GM12864 (cell line): ENCODE measurements around the gene CHCHD3.

Source experiments
- DNase-seq: peaks from one replicate; pipeline ENCODE4 v3.0.0-alpha.2; 2011; ENCODE audit warnings: low read depth
- H3K4me3 ChIP-seq: 2 replicates; pipeline ENCODE4 v1.5.1; 2011; ENCODE audit warnings: mild to moderate bottlenecking, low read depth, low read length, control low read depth
- TF ChIP-seq, protein P1 (sequence below): IDR thresholded peaks from 2 replicates; pipeline ENCODE4 v1.5.1; 2011; ENCODE audit warnings: low read depth, mild to moderate bottlenecking, moderate library complexity, low read length, control low read depth, inconsistent platforms; ENCODE audit errors: missing control alignments

The CHCHD3 gene

DNA sequence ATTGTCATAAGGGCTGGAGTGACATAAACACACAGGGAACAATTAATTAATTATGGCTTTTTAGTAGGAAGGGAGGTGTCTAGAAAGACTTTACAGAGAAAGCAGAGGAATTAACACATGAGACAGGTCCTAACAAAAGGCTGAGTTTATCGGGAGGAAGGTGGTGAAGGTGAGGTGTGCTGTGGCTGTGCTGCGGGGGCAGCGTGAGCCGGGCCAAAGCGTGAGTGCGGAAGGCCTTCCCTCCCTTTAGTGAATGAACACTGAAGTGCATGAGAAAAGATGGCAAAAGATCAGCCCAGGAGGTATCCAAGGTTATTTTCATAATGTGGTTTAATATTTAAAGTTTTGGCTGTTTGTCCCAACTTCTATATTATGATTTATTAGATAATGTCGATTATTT is 262.2 kb downstream of the CHCHD3 start:
- no peak for DNase-seq
- TF ChIP-seq, protein P1, sequence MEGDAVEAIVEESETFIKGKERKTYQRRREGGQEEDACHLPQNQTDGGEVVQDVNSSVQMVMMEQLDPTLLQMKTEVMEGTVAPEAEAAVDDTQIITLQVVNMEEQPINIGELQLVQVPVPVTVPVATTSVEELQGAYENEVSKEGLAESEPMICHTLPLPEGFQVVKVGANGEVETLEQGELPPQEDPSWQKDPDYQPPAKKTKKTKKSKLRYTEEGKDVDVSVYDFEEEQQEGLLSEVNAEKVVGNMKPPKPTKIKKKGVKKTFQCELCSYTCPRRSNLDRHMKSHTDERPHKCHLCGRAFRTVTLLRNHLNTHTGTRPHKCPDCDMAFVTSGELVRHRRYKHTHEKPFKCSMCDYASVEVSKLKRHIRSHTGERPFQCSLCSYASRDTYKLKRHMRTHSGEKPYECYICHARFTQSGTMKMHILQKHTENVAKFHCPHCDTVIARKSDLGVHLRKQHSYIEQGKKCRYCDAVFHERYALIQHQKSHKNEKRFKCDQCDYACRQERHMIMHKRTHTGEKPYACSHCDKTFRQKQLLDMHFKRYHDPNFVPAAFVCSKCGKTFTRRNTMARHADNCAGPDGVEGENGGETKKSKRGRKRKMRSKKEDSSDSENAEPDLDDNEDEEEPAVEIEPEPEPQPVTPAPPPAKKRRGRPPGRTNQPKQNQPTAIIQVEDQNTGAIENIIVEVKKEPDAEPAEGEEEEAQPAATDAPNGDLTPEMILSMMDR: no peak
- no peak overlapping the region for H3K4me3 ChIP-seq

DNA sequence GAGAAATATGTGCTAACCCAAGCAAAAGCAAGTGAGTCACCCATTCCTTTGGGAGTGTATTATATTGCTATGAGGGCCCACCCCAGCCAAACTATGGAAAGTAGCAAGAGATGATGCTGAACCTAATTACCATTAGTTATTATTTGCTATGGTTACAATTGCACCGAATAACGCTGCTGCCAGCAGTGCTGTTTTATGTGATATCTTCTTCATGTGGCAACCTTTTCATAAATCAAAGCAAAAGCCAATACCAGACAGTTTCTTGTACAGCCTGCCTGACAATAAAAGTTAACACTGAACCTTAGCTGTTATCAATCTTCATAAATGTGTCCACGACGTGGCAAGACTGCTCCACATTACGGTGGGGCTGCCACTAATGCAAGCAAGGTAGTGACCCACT is 263.9 kb downstream of the CHCHD3 start:
- H3K4me3 ChIP-seq: no peak overlapping the region
- DNase-seq: no peak
- TF ChIP-seq, protein P1: no peak

DNA sequence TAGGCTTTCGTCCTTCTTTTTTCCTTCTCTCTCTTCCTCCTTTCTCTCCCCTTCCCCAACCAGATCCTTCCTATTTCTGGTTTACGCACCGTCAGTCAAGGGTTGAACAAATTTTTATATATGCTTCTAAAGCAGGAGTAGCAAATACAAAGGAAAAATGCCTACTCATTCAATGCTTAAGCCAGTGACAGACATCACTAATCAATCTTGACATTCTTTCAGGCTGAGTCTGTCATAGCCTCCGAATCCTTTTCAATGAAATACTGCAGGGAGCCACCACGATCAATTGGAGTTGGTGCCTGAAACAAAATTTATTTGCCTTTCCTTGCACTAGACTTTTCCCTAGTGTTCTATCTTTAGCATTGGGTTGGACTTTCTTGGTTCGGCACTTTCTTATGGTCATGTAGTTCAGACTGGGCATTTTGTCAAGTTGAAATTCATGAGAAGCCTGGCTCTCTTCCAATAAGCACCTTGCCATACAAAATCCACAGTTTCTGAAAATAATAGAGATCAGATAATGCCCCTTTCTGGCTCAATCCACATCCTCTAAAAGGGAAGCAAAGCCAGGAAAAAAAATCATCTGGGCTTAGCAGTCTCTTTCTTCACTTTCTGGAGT is 266.1 kb downstream of the CHCHD3 start:
- H3K4me3 ChIP-seq: no peak overlapping the region
- TF ChIP-seq, protein P1: no peak
- DNase-seq: no peak

DNA sequence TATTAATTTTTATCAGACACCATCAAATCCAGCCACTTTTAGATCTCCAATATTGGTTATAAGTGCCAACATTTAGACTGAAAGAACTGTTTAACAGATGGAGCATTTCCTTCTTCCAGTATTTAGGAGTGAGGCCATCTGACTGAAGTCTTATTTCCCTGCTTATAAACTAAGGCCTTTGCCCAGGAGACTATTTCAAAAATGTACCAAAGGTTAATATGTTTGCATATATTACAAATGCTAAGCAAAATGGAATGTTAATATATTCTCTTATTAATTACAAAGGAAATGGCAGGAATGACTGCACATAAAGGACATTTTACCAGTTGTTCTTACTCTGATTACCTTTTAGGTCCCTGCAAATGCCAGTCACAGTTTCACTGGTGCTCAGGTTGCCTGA is 266.8 kb downstream of the CHCHD3 start:
- TF ChIP-seq, protein P1: no peak
- DNase-seq: no peak
- no peak overlapping the region for H3K4me3 ChIP-seq

DNA sequence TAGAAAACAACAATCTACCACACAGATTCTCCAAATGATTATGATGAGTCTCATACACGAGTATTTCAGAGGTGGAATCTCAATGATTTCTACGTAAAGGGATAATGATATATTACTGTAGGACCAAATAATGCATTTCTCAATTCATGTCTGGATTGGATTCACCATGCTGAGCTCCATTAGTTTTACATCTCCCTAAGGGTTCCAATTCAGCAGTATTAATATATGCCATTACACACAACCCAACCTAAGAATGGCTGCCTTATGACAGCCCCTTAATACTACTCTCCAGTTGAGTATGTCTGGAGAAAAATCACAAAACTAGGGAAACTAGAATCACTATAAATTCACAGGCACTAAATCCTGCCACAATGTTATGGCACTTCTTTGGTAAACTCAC is 271.3 kb downstream of the CHCHD3 start:
- TF ChIP-seq, protein P1: no peak
- no peak for DNase-seq
- no peak overlapping the region for H3K4me3 ChIP-seq

DNA sequence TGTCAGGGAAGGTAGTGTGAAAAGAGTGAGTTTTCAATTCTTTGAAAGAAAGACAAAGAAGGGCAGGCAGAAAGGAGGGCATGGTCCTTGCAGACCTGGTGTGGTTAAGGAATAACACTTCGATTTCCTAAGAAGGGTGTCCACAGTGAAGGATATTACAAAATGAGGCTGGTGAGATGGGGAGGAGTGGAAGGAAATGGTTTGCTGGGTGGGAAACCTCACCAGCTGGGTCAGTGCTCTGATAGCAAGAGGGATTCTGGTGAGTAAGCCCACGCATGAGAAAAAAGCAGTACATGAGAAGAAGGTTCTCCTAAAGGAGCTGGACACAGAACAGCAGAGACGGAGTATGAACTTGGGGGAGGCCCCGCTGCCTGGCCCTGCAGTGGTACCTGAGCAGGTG is 275.1 kb downstream of the CHCHD3 start:
- TF ChIP-seq, protein P1: no peak

DNA sequence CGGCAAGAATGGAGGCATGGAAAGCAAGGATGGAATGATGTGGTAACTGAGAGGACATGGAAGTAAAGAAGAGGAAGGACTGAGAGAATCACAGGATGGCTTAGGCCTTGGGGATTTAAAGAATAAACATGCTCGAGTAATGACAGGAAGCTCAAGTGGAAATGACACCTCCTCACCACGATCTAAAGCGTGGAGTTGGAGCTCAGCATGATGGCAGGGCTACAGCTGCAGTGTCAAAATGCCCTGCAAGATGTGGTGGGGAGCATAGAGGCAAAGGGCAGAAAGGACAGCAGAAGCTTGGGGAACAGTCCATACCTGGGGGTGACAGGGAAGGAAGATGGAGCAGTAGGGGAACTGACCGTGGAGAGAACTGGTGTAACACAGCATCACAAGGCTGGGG is 276.1 kb downstream of the CHCHD3 start:
- no peak overlapping the region for H3K4me3 ChIP-seq
- TF ChIP-seq, protein P1: no peak
- DNase-seq: no peak

More for the DNA sequence above, 275.1 kb downstream of the CHCHD3 start:
- no peak overlapping the region for H3K4me3 ChIP-seq
- DNase-seq: no peak
